Liver (tissue), 9 donors: ENCODE data around the gene PPP1R14C. TPM values are rescaled to one million over a fixed set of nuclear protein-coding genes. Genes with fewer than 3 reads are reported as not detected.

Experiments used
- DNase-seq: peaks from one replicate; pipeline ENCODE4 v3.0.0-alpha.2; 2017; ENCODE audit warnings: low spot score
- H3K27ac ChIP-seq, 2 donors: one replicate each; pipeline ENCODE4 v1.7.0; 2013; ENCODE audit warnings: inconsistent platforms in 2 of 2, low read length in 2 of 2, control low read depth in 1 of 2, low read depth in 1 of 2, mild to moderate bottlenecking in 1 of 2
- H3K27me3 ChIP-seq, 4 donors: one replicate each; pipeline versions ENCODE4 v1.6.1 to v1.7.0; 2013; ENCODE audit warnings: low read length in 3 of 4, inconsistent platforms in 1 of 4, mild to moderate bottlenecking in 1 of 4, moderate library complexity in 1 of 4; ENCODE audit not compliant: control insufficient read depth in 4 of 4, insufficient read depth in 4 of 4
- H3K36me3 ChIP-seq, 4 donors: one replicate each; pipeline versions ENCODE4 v1.6.1 to v1.7.0; 2013; ENCODE audit warnings: low read length in 3 of 4, mild to moderate bottlenecking in 3 of 4, low read depth in 1 of 4, moderate library complexity in 1 of 4; ENCODE audit not compliant: control insufficient read depth in 4 of 4, insufficient read depth in 3 of 4
- H3K4me1 ChIP-seq, 4 donors: one replicate each; pipeline versions ENCODE4 v1.6.1 to v1.7.0; 2013; ENCODE audit warnings: low read length in 3 of 4, mild to moderate bottlenecking in 3 of 4, moderate library complexity in 1 of 4; ENCODE audit not compliant: control insufficient read depth in 4 of 4, insufficient read depth in 4 of 4
- H3K4me3 ChIP-seq, 3 donors: one replicate each; pipeline versions ENCODE4 v1.6.1 to v1.7.0; 2013; ENCODE audit warnings: low read length in 3 of 3, control low read depth in 1 of 3, low read depth in 1 of 3, mild to moderate bottlenecking in 1 of 3
- H3K9ac ChIP-seq, 2 donors: one replicate each; pipeline ENCODE4 v1.7.0; 2013; ENCODE audit warnings: low read length in 2 of 2, mild to moderate bottlenecking in 2 of 2, moderate library complexity in 2 of 2, control low read depth in 1 of 2, low read depth in 1 of 2
- H3K9me3 ChIP-seq, 4 donors: one replicate each; pipeline versions ENCODE4 v1.6.1 to v1.7.0; 2013; ENCODE audit warnings: low read length in 3 of 4; ENCODE audit not compliant: control insufficient read depth in 4 of 4
- ATF3 ChIP-seq: IDR thresholded peaks from 2 replicates; pipeline ENCODE4 v1.6.1; 2016; ENCODE audit warnings: antibody characterized with exemption
- CTCF ChIP-seq: fragments of 150-350 bp; IDR thresholded peaks from 2 replicates; pipeline ENCODE4 v1.5.1; 2017; ENCODE audit warnings: improper control_type of control experiment, low read depth, low read length; ENCODE audit not compliant: missing input control
- EGR1 ChIP-seq, 2 donors: IDR thresholded peaks; 2 replicates each; pipeline ENCODE4 v1.6.1; 2016 to 2018; ENCODE audit warnings: antibody characterized with exemption in 2 of 2, low read depth in 2 of 2
- FOXA1 ChIP-seq: IDR thresholded peaks from 2 replicates; pipeline ENCODE4 v1.6.1; 2016; ENCODE audit warnings: antibody characterized with exemption
- FOXA2 ChIP-seq: IDR thresholded peaks from 2 replicates; pipeline ENCODE4 v1.6.1; 2016; ENCODE audit warnings: antibody characterized with exemption
- GABPA ChIP-seq, 2 donors: IDR thresholded peaks in 1 of 2; conservative IDR thresholded peaks in 1 of 2; 2 replicates each; pipeline ENCODE4 v1.6.1; 2016; ENCODE audit warnings: antibody characterized with exemption in 2 of 2, mild to moderate bottlenecking in 1 of 2, moderate library complexity in 1 of 2
- HNF4A ChIP-seq, 2 donors: conservative IDR thresholded peaks; 2 replicates each; pipeline ENCODE4 v1.6.1; 2016; ENCODE audit warnings: antibody characterized with exemption in 2 of 2, mild to moderate bottlenecking in 2 of 2
- HNF4G ChIP-seq: IDR thresholded peaks from 2 replicates; pipeline ENCODE4 v1.6.1; 2016; ENCODE audit warnings: antibody characterized with exemption
- JUND ChIP-seq, 2 donors: IDR thresholded peaks; 2 replicates each; pipeline ENCODE4 v1.6.1; 2016; ENCODE audit warnings: antibody characterized with exemption in 2 of 2
- MAX ChIP-seq: IDR thresholded peaks from 2 replicates; pipeline ENCODE4 v1.6.1; 2016; ENCODE audit warnings: antibody characterized with exemption
- NR2F2 ChIP-seq: IDR thresholded peaks from 2 replicates; pipeline ENCODE4 v1.6.1; 2016; ENCODE audit warnings: antibody characterized with exemption
- RAD21 ChIP-seq, 2 donors: IDR thresholded peaks; 2 replicates each; pipeline ENCODE4 v1.6.1; 2016; ENCODE audit warnings: antibody characterized with exemption in 2 of 2, mild to moderate bottlenecking in 2 of 2
- RXRA ChIP-seq, 2 donors: IDR thresholded peaks; 2 replicates each; pipeline ENCODE4 v1.6.1; 2017 to 2018; ENCODE audit warnings: antibody characterized with exemption in 2 of 2, mild to moderate bottlenecking in 1 of 2
- SP1 ChIP-seq: IDR thresholded peaks from 2 replicates; pipeline ENCODE4 v1.6.1; 2018; ENCODE audit warnings: antibody characterized with exemption, mild to moderate bottlenecking
- TAF1 ChIP-seq: conservative IDR thresholded peaks from 2 replicates; pipeline ENCODE4 v1.6.1; 2016; ENCODE audit warnings: antibody characterized with exemption, mild to moderate bottlenecking
- YY1 ChIP-seq: IDR thresholded peaks from 2 replicates; pipeline ENCODE4 v1.6.1; 2016; ENCODE audit warnings: antibody characterized with exemption, mild to moderate bottlenecking
- ZBTB33 ChIP-seq: IDR thresholded peaks from 2 replicates; pipeline ENCODE4 v1.6.1; 2016; ENCODE audit warnings: antibody characterized with exemption
- WGBS: extraction: QIAGEN DNeasy Blood & Tissue Kit; methylation state at CpG from one replicate; pipeline ENCODE4 v1.1.7; 2013; 5-methylcytosine and 5-hydroxymethylcytosine counted together
- polyA plus RNA-seq, 2 donors: library from polyadenylated mRNA; stranded (reverse) in 1 of 2; unstranded in 1 of 2; fragments of 200-250 nt in 1 of 2; fragments of >200 nt in 1 of 2; fragmentation: Nextera tagmentation in 1 of 2; extraction: Ambion mirVana in 1 of 2; gene quantifications; one replicate each; pipeline versions ENCODE4 v1.2.1 to v1.2.3, GENCODE V29; 2013 to 2015
- total RNA-seq, 2 donors: library from RNA; depleted of rRNA; stranded (reverse); fragments of >200 nt; gene quantifications; one replicate each; pipeline ENCODE4 v1.2.3, GENCODE V29; 2014
- donor health status: healthy.
- donor health status: healthy.
- donor health status: healthy.
- donor health status: healthy.
- donor health status: healthy.

Gene PPP1R14C
- total and polyA plus RNA-seq, 4 donors: 0.05 TPM; not detected in 3

GRCh38 chr6:150138638-150139037 lies 4.2 kb upstream of the PPP1R14C start:
- H3K9me3 ChIP-seq: peaks cover 0 to 5% (median 3%) of the 10 kb centered on the region in 4 donors
- H3K27me3 ChIP-seq: peaks cover 2 to 17% (median 5%) of the 10 kb centered on the region in 4 donors
- no peak overlapping the region for H3K4me3 ChIP-seq
- H3K36me3 ChIP-seq: no peaks in the 10 kb centered on the region
- no peak overlapping the region for H3K9ac ChIP-seq
- H3K27ac ChIP-seq: no peak overlapping the region
- peaks cover 7 to 16% (median 10%) of the 10 kb centered on the region in 4 donors for H3K4me1 ChIP-seq
- 55% methylated on average over 7 of the region's 7 CpGs for whole genome bisulfite sequencing
- no peak for TF ChIP-seq HNF4A (conservative IDR thresholded peaks at IDR 0.05)
- TF ChIP-seq TAF1: no peak
- TF ChIP-seq HNF4G: no peak
- TF ChIP-seq MAX: no peak
- TF ChIP-seq FOXA1: no peak
- no peak for TF ChIP-seq SP1
- DNase-seq: no peak

- Histone ChIP-seq H3K27me3 (peaks cover 5 to 17% (median 10%) of the 10 kb centered on the region in 4 donors), H3K27ac (no peak overlapping the region), H3K36me3 (no peaks in the 10 kb centered on the region), H3K9me3 (peaks cover 0 to 5% (median 3%) of the 10 kb centered on the region in 4 donors), H3K4me1 (peaks cover 9 to 19% (median 12%) of the 10 kb centered on the region in 4 donors), H3K4me3 (no peak overlapping the region), H3K9ac (no peak overlapping the region)
- no peak for TF ChIP-seq NR2F2
- no peak for TF ChIP-seq FOXA1
- no peak for TF ChIP-seq EGR1 (IDR thresholded peaks at IDR 0.05; ENCODE audit: low read depth in 2 of 2)
- no peak for TF ChIP-seq ATF3
- TF ChIP-seq RAD21 (IDR thresholded peaks at IDR 0.05): no peak
- TF ChIP-seq HNF4G: no peak
- TF ChIP-seq JUND (IDR thresholded peaks at IDR 0.05): no peak
- TF ChIP-seq MAX: no peak
- TF ChIP-seq SP1: no peak
- no peak for TF ChIP-seq RXRA (IDR thresholded peaks at IDR 0.05)
- no peak for TF ChIP-seq CTCF
- no peak for TF ChIP-seq GABPA (IDR thresholded peaks at IDR 0.05 in 1 of 2, conservative IDR thresholded peaks at IDR 0.05 in 1 of 2)
- TF ChIP-seq FOXA2: no peak
- no peak for TF ChIP-seq HNF4A (conservative IDR thresholded peaks at IDR 0.05)
- 61% methylated on average over 3 of the region's 3 CpGs for WGBS
- no peak for DNase-seq
Measured at GRCh38 chr6:150139533-150139932, 3.3 kb upstream of the PPP1R14C start.

- H3K4me3 ChIP-seq: no peak overlapping the region
- H3K36me3 ChIP-seq: no peaks in the 10 kb centered on the region
- H3K27me3 ChIP-seq: peaks cover 5 to 17% (median 10%) of the 10 kb centered on the region in 4 donors
- DNase-seq: no peak
- no peak overlapping the region for H3K9ac ChIP-seq
- H3K27ac ChIP-seq: no peak overlapping the region
- 82% methylated on average over 6 of the region's 6 CpGs for WGBS
- H3K9me3 ChIP-seq: peaks cover 0 to 5% (median 3%) of the 10 kb centered on the region in 4 donors
- H3K4me1 ChIP-seq: peaks cover 9 to 19% (median 12%) of the 10 kb centered on the region in 4 donors
- TF ChIP-seq RAD21 (IDR thresholded peaks at IDR 0.05): no peak
- no peak for TF ChIP-seq JUND (IDR thresholded peaks at IDR 0.05)
- no peak for TF ChIP-seq YY1
- no peak for TF ChIP-seq RXRA (IDR thresholded peaks at IDR 0.05)
- no peak for TF ChIP-seq NR2F2
- no peak for TF ChIP-seq SP1
- no peak for TF ChIP-seq GABPA (IDR thresholded peaks at IDR 0.05 in 1 of 2, conservative IDR thresholded peaks at IDR 0.05 in 1 of 2)
- TF ChIP-seq CTCF: no peak
- TF ChIP-seq HNF4G: no peak
- no peak for TF ChIP-seq TAF1
- no peak for TF ChIP-seq ATF3
- no peak for TF ChIP-seq MAX
- no peak for TF ChIP-seq ZBTB33
- no peak for TF ChIP-seq HNF4A (conservative IDR thresholded peaks at IDR 0.05)
Measured at GRCh38 chr6:150140236-150140969, 2.4 kb upstream of the PPP1R14C start.
